Measurements from ENCODE around the gene SET.

DNA sequence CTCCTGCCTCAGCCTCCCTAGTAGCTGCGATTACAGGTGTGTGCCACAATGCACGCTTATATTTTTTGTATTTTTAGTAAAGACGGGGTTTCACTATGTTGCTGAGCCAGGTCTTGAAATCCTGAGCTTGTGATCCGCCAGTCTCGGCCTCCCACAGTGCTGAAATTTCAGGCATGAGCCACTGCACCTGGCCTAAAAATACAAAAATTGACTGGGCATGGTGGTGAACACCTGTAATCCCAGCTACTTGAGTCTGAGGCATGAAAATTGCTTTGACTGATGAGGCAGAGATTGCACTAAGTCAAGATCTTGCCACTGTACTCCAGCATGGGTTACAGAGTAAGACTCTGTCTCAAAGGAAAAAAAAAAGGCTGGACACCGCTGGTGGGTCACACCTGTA, 19.2 kb upstream of the SET start:
- TF ChIP-seq CTCF (conservative IDR thresholded peaks at IDR 0.05), result no peak
- TF ChIP-seq ZFX (IDR thresholded peaks at IDR 0.05), result no peak

Data from C4-2B (cell line).